GM10266 (cell line): Measurements from ENCODE around the gene MLNR.

Experiments used
- DNase-seq: peaks from one replicate; pipeline ENCODE4 v3.0.0; 2012; ENCODE audit errors: extremely low spot score
- CTCF ChIP-seq: IDR thresholded peaks from 2 replicates; pipeline ENCODE4 v1.5.1; 2012; ENCODE audit warnings: mild to moderate bottlenecking, low read depth; ENCODE audit not compliant: control insufficient read depth, insufficient read depth; ENCODE audit errors: missing control alignments

The MLNR gene

GRCh38 chr13:49220036-49220855 lies at the start of gene MLNR:
MLNR (plus strand) TSS chr13:49220338; CDS start chr13:49220338, 0 bp downstream.
- peak; percentile 67 for DNase-seq

GRCh38 chr13:49171359-49171758 lies 48.8 kb upstream of the MLNR start:
- DNase-seq, result no peak
- TF ChIP-seq CTCF, result no peak

More at GRCh38 chr13:49220036-49220855, at the start of gene MLNR:
- TF ChIP-seq CTCF, result peak; percentile 39

GRCh38 chr13:49183672-49184325 lies 36.3 kb upstream of the MLNR start:
- DNase-seq, result no peak
- no peak for TF ChIP-seq CTCF

- DNase-seq, result no peak
- TF ChIP-seq CTCF, result no peak
These were observed 35.5 kb upstream of the MLNR start for GRCh38 chr13:49184621-49185020.

- no peak for DNase-seq
- no peak for TF ChIP-seq CTCF
These were observed 34.9 kb upstream of the MLNR start for GRCh38 chr13:49185264-49185663.

- no peak for TF ChIP-seq CTCF
These were observed 29.2 kb upstream of the MLNR start for GRCh38 chr13:49190901-49191300.

GRCh38 chr13:49206641-49207040 lies 13.5 kb upstream of the MLNR start:
- no peak for DNase-seq
- no peak for TF ChIP-seq CTCF

More at GRCh38 chr13:49190901-49191300, 29.2 kb upstream of the MLNR start:
- no peak for DNase-seq
